Measurements from ENCODE around the gene SOX8. TPM values are rescaled to one million over a fixed set of nuclear protein-coding genes. Genes with fewer than 3 reads are reported as not detected.
A peak's percentile ranks its signal among the peaks of the same experiment; 100 is the strongest.

Gene SOX8
- total RNA-seq, 1 donor from 2014 or later = 0.27 TPM

DNA sequence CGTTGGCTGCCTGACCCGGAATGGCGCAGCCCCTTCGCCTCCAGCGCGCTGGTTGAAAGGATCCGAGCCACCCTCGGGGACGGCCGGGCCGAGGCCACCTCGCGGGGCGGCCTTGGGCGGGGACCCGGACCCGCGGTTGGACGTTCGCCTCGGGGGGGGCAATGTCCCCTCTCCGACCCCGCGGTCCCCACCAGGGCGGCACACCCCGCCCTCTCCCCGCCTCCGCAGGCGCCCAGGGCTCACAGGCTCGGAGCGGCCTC is 1.0 kb upstream of the SOX8 start:
- Mint-ChIP-seq H3K27ac (ENCODE audit: unreplicated experiment) (no peak overlapping the region), H3K4me3 (ENCODE audit: unreplicated experiment) (no peak overlapping the region), H3K4me1 (ENCODE audit: unreplicated experiment) (peaks cover 4% of the 10 kb centered on the region), H3K9me3 (ENCODE audit: unreplicated experiment) (no peaks in the 10 kb centered on the region), H3K36me3 (ENCODE audit: unreplicated experiment) (no peaks in the 10 kb centered on the region), H3K27me3 (ENCODE audit: unreplicated experiment) (peaks cover 18% of the 10 kb centered on the region)
- TF ChIP-seq, protein P1, sequence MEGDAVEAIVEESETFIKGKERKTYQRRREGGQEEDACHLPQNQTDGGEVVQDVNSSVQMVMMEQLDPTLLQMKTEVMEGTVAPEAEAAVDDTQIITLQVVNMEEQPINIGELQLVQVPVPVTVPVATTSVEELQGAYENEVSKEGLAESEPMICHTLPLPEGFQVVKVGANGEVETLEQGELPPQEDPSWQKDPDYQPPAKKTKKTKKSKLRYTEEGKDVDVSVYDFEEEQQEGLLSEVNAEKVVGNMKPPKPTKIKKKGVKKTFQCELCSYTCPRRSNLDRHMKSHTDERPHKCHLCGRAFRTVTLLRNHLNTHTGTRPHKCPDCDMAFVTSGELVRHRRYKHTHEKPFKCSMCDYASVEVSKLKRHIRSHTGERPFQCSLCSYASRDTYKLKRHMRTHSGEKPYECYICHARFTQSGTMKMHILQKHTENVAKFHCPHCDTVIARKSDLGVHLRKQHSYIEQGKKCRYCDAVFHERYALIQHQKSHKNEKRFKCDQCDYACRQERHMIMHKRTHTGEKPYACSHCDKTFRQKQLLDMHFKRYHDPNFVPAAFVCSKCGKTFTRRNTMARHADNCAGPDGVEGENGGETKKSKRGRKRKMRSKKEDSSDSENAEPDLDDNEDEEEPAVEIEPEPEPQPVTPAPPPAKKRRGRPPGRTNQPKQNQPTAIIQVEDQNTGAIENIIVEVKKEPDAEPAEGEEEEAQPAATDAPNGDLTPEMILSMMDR (IDR thresholded peaks at IDR 0.05) = no peak
- DNase-seq (ENCODE audit: extremely low spot score, unreplicated experiment) = no peak

GRCh38 chr16:982145-983043 is 824 bp downstream of the SOX8 start:
- no peak for DNase-seq (ENCODE audit: extremely low spot score, unreplicated experiment)
- TF ChIP-seq, protein P1 (IDR thresholded peaks at IDR 0.05) = no peak
- Mint-ChIP-seq H3K27me3 (ENCODE audit: unreplicated experiment) (peaks cover 27% of the 10 kb centered on the region), H3K4me1 (ENCODE audit: unreplicated experiment) (peaks cover 4% of the 10 kb centered on the region), H3K36me3 (ENCODE audit: unreplicated experiment) (no peaks in the 10 kb centered on the region), H3K27ac (ENCODE audit: unreplicated experiment) (no peak overlapping the region), H3K4me3 (ENCODE audit: unreplicated experiment) (peak overlapping the region; percentile 51), H3K9me3 (ENCODE audit: unreplicated experiment) (no peaks in the 10 kb centered on the region)

- Mint-ChIP-seq H3K27me3 (ENCODE audit: unreplicated experiment) (peaks cover 25% of the 10 kb centered on the region), H3K4me1 (ENCODE audit: unreplicated experiment) (peaks cover 4% of the 10 kb centered on the region)
These were observed 1.8 kb downstream of the SOX8 start for GRCh38 chr16:983044-984030.

DNA sequence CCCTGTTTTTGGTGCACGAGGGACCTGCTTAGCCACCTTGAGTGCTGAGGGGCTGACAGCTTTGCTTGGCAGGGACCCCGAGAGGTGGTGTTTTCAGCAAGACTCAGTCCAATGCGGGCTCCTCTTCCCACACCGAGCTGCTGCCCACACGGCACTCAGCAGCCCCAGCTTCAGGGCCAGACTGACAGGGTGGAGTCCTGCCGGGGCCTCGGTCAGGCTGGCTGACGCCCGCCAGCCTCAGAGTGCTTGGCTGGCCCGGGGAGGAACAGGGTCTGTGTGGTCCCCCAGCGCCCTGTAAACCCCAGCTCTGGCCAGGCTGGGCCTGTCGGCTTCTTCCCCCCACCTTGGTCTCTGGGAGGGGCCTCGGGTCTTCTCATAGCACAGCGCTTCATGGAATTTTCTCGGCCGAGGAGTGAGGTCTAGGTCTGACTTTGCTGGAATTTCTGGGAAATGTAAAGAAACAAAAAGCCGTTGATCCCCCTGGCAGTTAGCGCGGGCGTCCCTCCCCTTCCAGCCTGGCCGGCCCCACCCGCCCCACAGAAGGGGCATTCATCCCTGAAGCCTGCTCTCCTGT is 2.6 kb downstream of the SOX8 start:
- no peaks in the 10 kb centered on the region for H3K9me3 Mint-ChIP-seq (ENCODE audit: unreplicated experiment)

More at GRCh38 chr16:983044-984030, 1.8 kb downstream of the SOX8 start:
- no peaks in the 10 kb centered on the region for H3K9me3 Mint-ChIP-seq (ENCODE audit: unreplicated experiment)
- no peaks in the 10 kb centered on the region for H3K36me3 Mint-ChIP-seq (ENCODE audit: unreplicated experiment)
- TF ChIP-seq, protein P1 (IDR thresholded peaks at IDR 0.05) = no peak
- no peak for DNase-seq (ENCODE audit: extremely low spot score, unreplicated experiment)
- H3K27ac Mint-ChIP-seq (ENCODE audit: unreplicated experiment) = no peak overlapping the region
- H3K4me3 Mint-ChIP-seq (ENCODE audit: unreplicated experiment) = peak overlapping the region; percentile 51

More for the DNA sequence above, 2.6 kb downstream of the SOX8 start:
- TF ChIP-seq, protein P1 (IDR thresholded peaks at IDR 0.05) = no peak
- DNase-seq (ENCODE audit: extremely low spot score, unreplicated experiment) = no peak
- Mint-ChIP-seq H3K27ac (ENCODE audit: unreplicated experiment) (no peak overlapping the region), H3K4me1 (ENCODE audit: unreplicated experiment) (peaks cover 4% of the 10 kb centered on the region), H3K27me3 (ENCODE audit: unreplicated experiment) (peaks cover 24% of the 10 kb centered on the region), H3K36me3 (ENCODE audit: unreplicated experiment) (no peaks in the 10 kb centered on the region), H3K4me3 (ENCODE audit: unreplicated experiment) (no peak overlapping the region)
